K562 (cell line): ENCODE results near the gene XPC. TPM values are rescaled to one million over a fixed set of nuclear protein-coding genes. Genes with fewer than 3 reads are reported as not detected.

ENCODE experiments used
- AFF1 ChIP-seq, 2 experiments: fragments of 450-650 bp; IDR thresholded peaks; 2 replicates each; pipeline ENCODE4 v1.6.1; 2018; ENCODE audit warnings: mild to moderate bottlenecking in 2 of 2, low read depth in 1 of 2; ENCODE audit not compliant: partially characterized antibody in 2 of 2
- BCLAF1 ChIP-seq, 2 experiments: fragments of 450-650 bp in 1 of 2; IDR thresholded peaks; 2 replicates each; pipeline ENCODE4 v1.6.1; 2011 to 2017; ENCODE audit warnings: low read depth in 2 of 2, antibody characterized with exemption in 1 of 2, borderline replicate concordance in 1 of 2, low read length in 1 of 2, mild to moderate bottlenecking in 1 of 2, mixed read lengths in 1 of 2; ENCODE audit not compliant: control insufficient read depth in 1 of 2
- CCNT2 ChIP-seq: IDR thresholded peaks from 2 replicates; pipeline ENCODE4 v1.6.1; 2011; ENCODE audit warnings: borderline replicate concordance, low read depth, mild to moderate bottlenecking, moderate library complexity, mixed read lengths, low read length; ENCODE audit not compliant: insufficient read length; ENCODE audit errors: extremely low read depth
- IRF2 ChIP-seq: sonication (generic); formaldehyde crosslinking; IDR thresholded peaks from 2 replicates; pipeline ENCODE4 v1.8.1; 2022; ENCODE audit warnings: mild to moderate bottlenecking, missing genetic modification reagents
- PHF8 ChIP-seq: fragments of 200-600 bp; sonication (generic); IDR thresholded peaks from 2 replicates; pipeline ENCODE4 v1.6.1; 2012; ENCODE audit warnings: mixed run types, mild to moderate bottlenecking, inconsistent platforms, low read length, moderate library complexity, borderline replicate concordance
- POLR2AphosphoS2 ChIP-seq: IDR thresholded peaks from 2 replicates; pipeline ENCODE4 v1.6.1; 2012; ENCODE audit warnings: low read length, improper control_type of control experiment
- RBM15 ChIP-seq: fragments of 200-400 bp; formaldehyde crosslinking; IDR thresholded peaks from 2 replicates; pipeline ENCODE4 v1.6.1; 2018; ENCODE audit warnings: mild to moderate bottlenecking, low read length, moderate library complexity; ENCODE audit not compliant: insufficient read depth
- RCOR1 ChIP-seq, 2 experiments: IDR thresholded peaks; 2 replicates each; pipeline ENCODE4 v1.6.1; 2012; ENCODE audit warnings: low read depth in 2 of 2, low read length in 2 of 2, borderline replicate concordance in 1 of 2, improper control_type of control experiment in 1 of 2
- TEAD4 ChIP-seq, 2 experiments: sonication (generic) in 1 of 2; formaldehyde crosslinking in 1 of 2; IDR thresholded peaks; 2 replicates each; pipeline versions ENCODE4 v1.6.1 to v1.8.0; 2012 to 2022; ENCODE audit warnings: borderline replicate concordance in 1 of 2, inconsistent platforms in 1 of 2, low read length in 1 of 2, mild to moderate bottlenecking in 1 of 2, missing genetic modification reagents in 1 of 2
- ZNF592 ChIP-seq: fragments of 450-650 bp; IDR thresholded peaks from 2 replicates; pipeline ENCODE4 v1.6.1; 2017; ENCODE audit warnings: antibody characterized with exemption, mild to moderate bottlenecking
- polyA plus RNA-seq, 8 experiments: library from polyadenylated mRNA; depleted of rRNA in 4 of 8; stranded (reverse) in 5 of 8; unstranded in 3 of 8; fragments of >200 nt; fragmentation: Nextera tagmentation in 2 of 8; fragmentation: Illumina TruSeq in 1 of 8; extraction: Ambion mirVana in 2 of 8; extraction: Trizol in 1 of 8; gene quantifications; 2 replicates each; pipeline versions ENCODE4 v1.2.1 to v1.2.3, GENCODE V29; 2011 to 2014; ENCODE audit warnings: inconsistent platforms in 1 of 8, missing spikeins in 1 of 8
- total RNA-seq, 7 experiments: library from RNA; depleted of rRNA in 6 of 7; stranded (reverse); fragments of >200 nt in 6 of 7; fragmentation: Illumina TruSeq in 2 of 7; extraction: Trizol in 2 of 7; gene quantifications; 2 replicates each; pipeline versions ENCODE4 v1.2.1 to v1.2.3, GENCODE V29; 2011 to 2021; ENCODE audit warnings: low replicate concordance in 1 of 7

Gene XPC
- total and polyA plus RNA-seq, 9 of the 15 experiments (the other 6 are each of a cell fraction or from before 2014, with no cell fraction given): 3.8 to 54.7 (median 41.3) TPM

GRCh38 chr3:14204515-14205284 is 26.3 kb upstream of the XPC start (continued):
- TF ChIP-seq RBM15 (no peak), BCLAF1 (IDR thresholded peaks at IDR 0.05; ENCODE audit: borderline replicate concordance in 1 of 2, control insufficient read depth in 1 of 2, low read depth in 2 of 2, low read length in 1 of 2) (no peak), RCOR1 (IDR thresholded peaks at IDR 0.05; ENCODE audit: borderline replicate concordance in 1 of 2, low read depth in 2 of 2, low read length in 2 of 2) (peak; percentile 64 to 89; a peak in 3 of 4 replicates), CCNT2 (peak; percentile 76), ZNF592 (peak; percentile 91), PHF8 (peak; percentile 28; the same call in 1 of the 2 replicates), AFF1 (IDR thresholded peaks at IDR 0.05; ENCODE audit: low read depth in 1 of 2, partially characterized antibody in 2 of 2) (peak in 1 of 2 experiments; percentile 68), TEAD4 (IDR thresholded peaks at IDR 0.05; ENCODE audit: low read length) (peak; percentile 74; the same call in 1 of the 2 replicates), TEAD4 (CRISPR knock-in tag; IDR thresholded peaks at IDR 0.05; ENCODE audit: borderline replicate concordance) (no peak), POLR2AphosphoS2 (no peak), IRF2 (CRISPR knock-in tag) (no peak)
